BE2C (cell line): ENCODE results near the gene HEXD.

ENCODE experiments used
- DNase-seq: peaks from one replicate; pipeline ENCODE4 v3.0.0-alpha.2; 2020
- H3K27me3 ChIP-seq: fragments of 250-450 bp; sonication (Bioruptor Pico); 2 replicates; pipeline ENCODE4 v1.5.1; 2020; ENCODE audit warnings: mild to moderate bottlenecking
- H3K36me3 ChIP-seq: fragments of 250-450 bp; sonication (Bioruptor Pico); 2 replicates; pipeline ENCODE4 v1.5.1; 2020; ENCODE audit warnings: mild to moderate bottlenecking
- H3K4me1 ChIP-seq: fragments of 250-450 bp; sonication (Bioruptor Pico); 2 replicates; pipeline ENCODE4 v1.5.1; 2020
- H3K4me3 ChIP-seq: 2 replicates; pipeline ENCODE4 v1.5.1; 2011; ENCODE audit warnings: low read depth, low read length
- H3K9me3 ChIP-seq: fragments of 250-450 bp; sonication (Bioruptor Pico); 2 replicates; pipeline ENCODE4 v1.5.1; 2020
- CTCF ChIP-seq: IDR thresholded peaks from 2 replicates; pipeline ENCODE4 v1.5.1; 2012; ENCODE audit warnings: mild to moderate bottlenecking, low read depth, low read length

HEXD gene

GRCh38 chr17:82477934-82478333, 59.8 kb downstream of the HEXD start:
- Histone ChIP-seq H3K4me3 (no peak overlapping the region), H3K36me3 (peaks cover 62% of the 10 kb centered on the region), H3K27me3 (no peaks in the 10 kb centered on the region), H3K4me1 (no peaks in the 10 kb centered on the region), H3K9me3 (no peaks in the 10 kb centered on the region)
- no peak for DNase-seq
- TF ChIP-seq CTCF, result no peak

GRCh38 chr17:82479602-82480001, 61.5 kb downstream of the HEXD start:
- DNase-seq, result no peak
- no peaks in the 10 kb centered on the region for H3K9me3 ChIP-seq
- no peak overlapping the region for H3K4me3 ChIP-seq
- peaks cover 61% of the 10 kb centered on the region for H3K36me3 ChIP-seq
- no peaks in the 10 kb centered on the region for H3K27me3 ChIP-seq
- TF ChIP-seq CTCF, result no peak
- no peaks in the 10 kb centered on the region for H3K4me1 ChIP-seq

GRCh38 chr17:82480318-82480717, 62.2 kb downstream of the HEXD start:
- no peak overlapping the region for H3K4me3 ChIP-seq
- no peak for DNase-seq
- no peaks in the 10 kb centered on the region for H3K27me3 ChIP-seq
- no peaks in the 10 kb centered on the region for H3K4me1 ChIP-seq
- no peaks in the 10 kb centered on the region for H3K9me3 ChIP-seq
- H3K36me3 ChIP-seq, result peaks cover 65% of the 10 kb centered on the region
- no peak for TF ChIP-seq CTCF

GRCh38 chr17:82483204-82483660, 65.1 kb downstream of the HEXD start:
- peaks cover 63% of the 10 kb centered on the region for H3K36me3 ChIP-seq
- no peak overlapping the region for H3K4me3 ChIP-seq
- TF ChIP-seq CTCF, result no peak
- no peak for DNase-seq
- no peaks in the 10 kb centered on the region for H3K27me3 ChIP-seq
- H3K4me1 ChIP-seq, result no peaks in the 10 kb centered on the region
- H3K9me3 ChIP-seq, result no peaks in the 10 kb centered on the region

GRCh38 chr17:82483836-82484235, 65.7 kb downstream of the HEXD start:
- H3K4me1 ChIP-seq, result no peaks in the 10 kb centered on the region
- H3K9me3 ChIP-seq, result no peaks in the 10 kb centered on the region
- H3K4me3 ChIP-seq, result no peak overlapping the region
- H3K36me3 ChIP-seq, result peaks cover 57% of the 10 kb centered on the region
- no peaks in the 10 kb centered on the region for H3K27me3 ChIP-seq
- no peak for DNase-seq
- TF ChIP-seq CTCF, result no peak

GRCh38 chr17:82486231-82487094, 68.3 kb downstream of the HEXD start:
- H3K27me3 ChIP-seq, result no peaks in the 10 kb centered on the region
- H3K4me3 ChIP-seq, result no peak overlapping the region
- DNase-seq, result no peak
- TF ChIP-seq CTCF, result no peak
- peaks cover 32% of the 10 kb centered on the region for H3K36me3 ChIP-seq
- H3K9me3 ChIP-seq, result no peaks in the 10 kb centered on the region
- no peaks in the 10 kb centered on the region for H3K4me1 ChIP-seq
